ENCODE measurements around the gene CUL1. TPM values are rescaled to one million over a fixed set of nuclear protein-coding genes. Genes with fewer than 3 reads are reported as not detected.

The CUL1 gene
- total and polyA plus RNA-seq, 11 donors = 17.5 to 58.3 (median 43.6) TPM

GRCh38 chr7:148704189-148704588 is 5.5 kb downstream of the CUL1 start:
- 69 to 72% (median 69%) methylated on average over 3 of the region's 3 CpGs for WGBS, 4 donors

GRCh38 chr7:148704970-148705369 is 6.3 kb downstream of the CUL1 start:
- no peak overlapping the region for H3K4me3 ChIP-seq
- no peaks in the 10 kb centered on the region for H3K9me3 ChIP-seq
- H3K36me3 ChIP-seq = no peaks in the 10 kb centered on the region
- TF ChIP-seq POLR2A (IDR thresholded peaks at IDR 0.05) (no peak), CTCF (IDR thresholded peaks at IDR 0.05) (no peak)
- H3K27me3 ChIP-seq = no peaks in the 10 kb centered on the region
- 35 to 47% (median 43%) methylated on average over 3 of the region's 3 CpGs for WGBS, 4 donors
- DNase-seq (no peak), ATAC-seq (no peak)
- H3K27ac ChIP-seq = no peak overlapping the region
- intact Hi-C loops (cut with DNase I) = loop anchor here in 3 of 10 donors (5.0 to 10.0 kb wide), 3 partner anchors 70 to 80 kb away; no protein-coding TSS in a partner anchor
- peaks cover 15 to 94% (median 71%) of the 10 kb centered on the region in 12 donors for H3K4me1 ChIP-seq

More at GRCh38 chr7:148704189-148704588, 5.5 kb downstream of the CUL1 start:
- ATAC-seq = no peak
- DNase-seq = no peak
- H3K36me3 ChIP-seq = no peaks in the 10 kb centered on the region
- no peak overlapping the region for H3K4me3 ChIP-seq
- H3K4me1 ChIP-seq = peaks cover 15 to 92% (median 71%) of the 10 kb centered on the region in 12 donors
- H3K27ac ChIP-seq = no peak overlapping the region
- no peak for TF ChIP-seq CTCF (IDR thresholded peaks at IDR 0.05)
- no peak for TF ChIP-seq POLR2A (IDR thresholded peaks at IDR 0.05)
- intact Hi-C loops (cut with DNase I) = loop anchor here in 3 of 10 donors (5.0 to 10.0 kb wide), 3 partner anchors 71 to 81 kb away; no protein-coding TSS in a partner anchor
- no peaks in the 10 kb centered on the region for H3K27me3 ChIP-seq
- no peaks in the 10 kb centered on the region for H3K9me3 ChIP-seq

GRCh38 chr7:148706368-148706767 is 7.7 kb downstream of the CUL1 start:
- Histone ChIP-seq H3K36me3 (no peaks in the 10 kb centered on the region), H3K9me3 (no peaks in the 10 kb centered on the region), H3K4me1 (peaks cover 6 to 81% (median 61%) of the 10 kb centered on the region in 12 donors), H3K27ac (no peak overlapping the region), H3K4me3 (no peak overlapping the region), H3K27me3 (no peaks in the 10 kb centered on the region)
- DNase-seq (no peak), ATAC-seq (no peak)
- 82 to 92% (median 89%) methylated on average over 5 of the region's 5 CpGs for WGBS, 4 donors
- intact Hi-C loops (cut with DNase I) = loop anchor here in 2 of 10 donors (10.0 kb wide), 2 partner anchors 68 to 78 kb away; no protein-coding TSS in a partner anchor
- TF ChIP-seq POLR2A (IDR thresholded peaks at IDR 0.05) (no peak), CTCF (IDR thresholded peaks at IDR 0.05) (no peak)

GRCh38 chr7:148708026-148708885 is 9.6 kb downstream of the CUL1 start:
- 59 to 69% (median 66%) methylated on average over 7 of the region's 7 CpGs for WGBS, 4 donors
- H3K36me3 ChIP-seq = no peaks in the 10 kb centered on the region
- DNase-seq = no peak
- intact Hi-C loops (cut with DNase I) = loop anchor here in 2 of 10 donors (10.0 kb wide), 2 partner anchors 67 to 77 kb away; no protein-coding TSS in a partner anchor
- H3K4me3 ChIP-seq = no peak overlapping the region
- no peaks in the 10 kb centered on the region for H3K27me3 ChIP-seq
- TF ChIP-seq POLR2A (IDR thresholded peaks at IDR 0.05) = no peak
- no peak for TF ChIP-seq CTCF (IDR thresholded peaks at IDR 0.05)
- H3K4me1 ChIP-seq = peaks cover 6 to 79% (median 60%) of the 10 kb centered on the region in 12 donors
- H3K9me3 ChIP-seq = no peaks in the 10 kb centered on the region
- peak in 2 of 4 donors; percentile 45 to 51 for ATAC-seq
- H3K27ac ChIP-seq = no peak overlapping the region
